HL-60/S4 treated with retinoic acid at 250 ng/mL for 4 days and 3 days (cell line): ENCODE results near the gene KRTAP10-3.
"Not testable (repeated sequence)": the region's sequence is repeated elsewhere in the genome, so short reads cannot be mapped to it uniquely, and the experiment has no call there.

ENCODE experiments used
- in situ Hi-C: fragments of 300-500 bp; cut with MboI; formaldehyde crosslinking; loops from 2 replicates; pipeline ENCODE4 v1.7.0; 2022; ENCODE audit warnings: low sequenced_read_pairs

KRTAP10-3 gene

DNA sequence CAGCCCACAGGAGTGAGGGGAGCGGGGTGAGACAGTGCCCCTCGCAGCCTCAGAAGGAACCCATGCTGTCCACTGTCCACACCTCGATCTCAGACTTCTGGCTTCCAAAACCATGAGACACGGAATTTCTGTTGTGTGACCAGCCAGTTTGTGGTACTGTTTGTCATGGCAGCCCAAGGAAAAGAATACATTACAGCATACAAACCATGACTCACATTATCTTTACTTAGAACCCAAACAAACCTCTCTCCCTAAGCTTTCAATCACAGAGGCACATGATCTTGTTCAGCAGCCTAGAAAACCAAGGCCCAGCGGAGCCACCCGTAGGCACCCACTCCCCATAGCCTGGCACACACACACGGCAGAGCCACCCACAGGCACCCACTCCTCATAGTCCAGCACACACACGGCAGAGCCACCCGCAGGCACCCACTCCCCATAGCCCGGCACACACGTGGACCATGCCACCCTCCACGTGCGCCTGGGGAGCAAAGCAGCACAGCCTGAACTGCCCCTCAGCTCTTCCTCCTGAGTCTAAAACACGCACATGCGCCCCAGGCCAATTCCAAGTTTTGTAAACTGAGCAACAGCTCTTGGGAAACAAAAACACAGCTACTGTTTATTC is 14.5 kb upstream of the KRTAP10-3 start:
- in situ Hi-C loops, result no loop called here

DNA sequence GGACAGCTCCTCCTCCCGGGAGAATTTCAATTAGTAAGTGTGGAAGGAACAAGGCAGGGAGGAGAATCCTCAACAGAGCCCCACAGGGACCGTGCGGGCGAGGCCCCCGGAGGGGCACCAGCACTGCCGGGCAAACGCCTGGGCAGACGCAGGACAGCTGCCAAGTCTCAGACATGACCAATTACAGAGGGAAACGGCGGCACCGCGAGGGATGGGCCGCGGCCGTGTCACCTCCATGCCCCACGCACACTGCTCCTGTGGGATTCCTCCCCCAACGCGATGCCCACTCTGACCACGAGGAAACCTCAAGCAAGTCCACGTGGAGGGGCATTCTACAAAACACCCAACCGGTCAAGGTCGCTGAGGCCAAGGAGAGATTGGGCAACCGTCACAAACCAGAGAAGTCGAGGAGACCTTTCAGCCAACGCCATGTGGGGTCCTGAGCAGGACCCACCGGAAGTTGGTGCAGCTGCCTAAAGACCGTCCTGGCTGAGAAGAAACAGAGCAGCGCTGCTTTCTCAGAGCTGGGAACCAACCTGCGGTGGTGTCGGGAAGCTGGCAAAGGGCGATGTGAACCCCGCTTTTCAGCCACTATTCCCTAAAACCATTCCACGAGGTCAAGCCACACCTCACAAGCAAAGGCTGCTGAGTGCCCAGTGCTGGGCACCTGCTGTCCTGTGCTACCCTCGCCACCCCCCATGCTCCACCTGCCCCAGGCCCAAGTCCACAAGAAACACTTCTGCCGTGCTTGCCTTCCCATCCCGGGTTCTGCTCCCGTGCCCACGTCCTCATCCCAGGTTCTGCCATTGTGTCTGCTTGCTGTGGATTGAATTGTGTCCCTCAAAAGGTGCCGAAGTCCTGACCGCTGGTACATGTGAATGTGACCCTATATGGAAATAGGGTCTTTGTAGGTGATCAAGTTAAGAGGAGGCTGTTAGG is 13.5 kb upstream of the KRTAP10-3 start:
- in situ Hi-C loops, result no loop called here

DNA sequence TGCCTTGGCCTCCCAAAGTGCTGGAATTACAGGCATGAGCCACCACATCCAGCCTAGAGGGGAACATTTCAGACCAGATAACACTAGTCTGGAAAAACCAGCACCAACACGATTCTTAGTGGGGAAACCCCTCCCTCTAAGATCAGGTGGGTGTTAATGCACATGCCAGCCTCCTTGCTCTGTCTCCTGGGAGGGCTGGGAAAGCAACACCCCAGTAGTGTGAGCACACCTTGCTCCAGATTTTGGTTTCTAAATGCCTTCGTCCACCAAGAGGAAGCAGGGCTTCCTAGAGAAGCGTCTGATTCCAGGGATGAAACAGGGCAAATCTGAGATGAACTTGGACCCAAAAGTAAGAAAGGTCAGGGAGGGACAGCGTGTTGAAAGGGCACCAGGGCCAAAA is 12.7 kb upstream of the KRTAP10-3 start:
- in situ Hi-C loops, result no loop called here

DNA sequence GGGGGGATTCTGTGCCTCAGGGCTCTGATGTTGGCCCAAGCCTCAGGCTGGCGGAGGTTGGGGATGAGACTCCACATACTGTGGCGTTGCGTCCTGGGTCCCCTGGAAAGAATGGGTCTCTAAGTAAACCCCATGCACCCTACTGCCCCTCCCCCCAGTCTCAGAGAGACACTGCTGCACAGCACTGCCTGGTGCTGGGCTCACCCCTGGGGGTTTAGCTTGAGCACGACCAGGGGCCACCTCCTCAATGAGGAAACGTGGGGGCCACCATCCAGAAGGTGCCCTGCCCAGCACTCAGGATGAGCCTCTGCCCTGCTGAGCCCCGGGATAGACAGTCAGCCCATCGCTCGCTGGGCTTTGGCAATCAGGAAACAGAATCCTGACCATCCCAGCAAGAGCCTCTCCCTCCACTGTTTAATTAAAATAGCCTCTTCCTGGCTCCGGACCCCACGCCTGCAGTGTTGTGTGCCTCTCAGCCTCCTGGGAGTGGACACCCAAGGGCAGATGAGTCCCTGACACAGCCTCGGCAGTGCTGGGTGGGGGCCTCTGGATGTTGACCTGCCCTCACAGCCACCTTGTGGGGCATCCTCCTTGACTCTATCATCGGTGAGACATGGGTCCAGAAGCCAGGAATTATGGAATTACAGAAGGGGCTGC is 11.4 kb upstream of the KRTAP10-3 start:
- in situ Hi-C loops, result no loop called here

DNA sequence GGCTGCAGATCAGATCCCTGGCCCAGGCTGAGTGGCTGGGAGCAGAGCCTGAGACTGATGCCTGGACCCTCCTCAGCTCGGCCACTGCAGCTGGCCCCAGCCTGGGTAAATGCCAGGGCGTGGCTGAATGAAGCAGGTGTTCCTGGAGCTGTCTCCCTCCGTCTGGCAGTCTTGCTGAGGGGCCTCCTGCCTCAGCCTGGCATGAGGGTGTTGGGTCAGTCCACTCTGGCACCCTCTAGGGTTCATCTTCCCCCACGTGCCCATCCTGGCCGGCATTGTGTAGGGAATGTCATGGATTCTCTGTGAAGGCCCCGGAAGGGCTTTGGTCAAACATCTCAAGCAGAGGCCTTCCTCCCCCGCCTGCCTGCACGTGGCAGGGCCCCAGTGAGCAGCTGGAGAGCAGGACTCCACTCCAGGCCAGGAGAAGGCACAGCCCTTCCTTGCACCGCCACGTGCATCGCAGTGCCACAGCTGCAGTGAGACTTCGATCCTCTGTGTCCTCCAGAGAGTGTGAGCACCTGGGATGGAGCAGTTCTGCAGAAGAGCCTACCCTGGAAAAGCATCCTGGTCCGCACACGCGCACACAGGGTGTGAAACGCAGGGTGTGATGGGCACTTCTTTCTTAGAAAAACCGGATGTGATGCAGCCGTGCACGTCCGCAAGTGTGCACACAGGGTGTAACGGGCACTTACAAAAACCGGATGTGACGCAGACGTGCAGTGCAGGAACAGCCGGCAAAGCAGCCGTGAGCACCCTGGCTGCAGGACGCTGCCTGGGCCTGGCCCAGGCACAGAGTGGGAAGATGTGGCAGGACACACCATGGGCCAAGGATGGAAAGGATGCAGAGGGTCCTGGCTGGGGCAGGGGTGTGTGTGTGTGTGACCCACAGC is 10.3 kb upstream of the KRTAP10-3 start:
- in situ Hi-C loops, result no loop called here

DNA sequence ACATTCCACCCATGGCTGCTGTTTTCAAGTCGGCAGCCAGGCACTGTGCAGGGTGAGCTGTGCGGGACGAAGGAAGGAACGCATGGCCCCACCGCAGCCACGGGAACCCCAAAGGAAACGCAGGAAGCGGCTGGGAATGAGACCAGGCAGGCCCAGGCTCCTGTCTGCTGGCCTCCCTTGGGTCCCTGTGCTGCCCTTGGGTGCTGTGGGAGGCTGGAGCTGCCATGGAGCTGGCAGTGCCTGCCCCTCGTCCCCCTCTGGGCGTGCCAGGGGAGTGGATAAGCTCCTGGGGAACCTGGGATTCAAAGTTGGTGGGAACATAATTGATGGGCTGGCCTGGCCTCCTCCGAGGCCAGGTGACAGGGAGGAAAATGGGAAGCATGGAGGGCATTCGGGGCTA is 9.7 kb upstream of the KRTAP10-3 start:
- in situ Hi-C loops, result no loop called here

DNA sequence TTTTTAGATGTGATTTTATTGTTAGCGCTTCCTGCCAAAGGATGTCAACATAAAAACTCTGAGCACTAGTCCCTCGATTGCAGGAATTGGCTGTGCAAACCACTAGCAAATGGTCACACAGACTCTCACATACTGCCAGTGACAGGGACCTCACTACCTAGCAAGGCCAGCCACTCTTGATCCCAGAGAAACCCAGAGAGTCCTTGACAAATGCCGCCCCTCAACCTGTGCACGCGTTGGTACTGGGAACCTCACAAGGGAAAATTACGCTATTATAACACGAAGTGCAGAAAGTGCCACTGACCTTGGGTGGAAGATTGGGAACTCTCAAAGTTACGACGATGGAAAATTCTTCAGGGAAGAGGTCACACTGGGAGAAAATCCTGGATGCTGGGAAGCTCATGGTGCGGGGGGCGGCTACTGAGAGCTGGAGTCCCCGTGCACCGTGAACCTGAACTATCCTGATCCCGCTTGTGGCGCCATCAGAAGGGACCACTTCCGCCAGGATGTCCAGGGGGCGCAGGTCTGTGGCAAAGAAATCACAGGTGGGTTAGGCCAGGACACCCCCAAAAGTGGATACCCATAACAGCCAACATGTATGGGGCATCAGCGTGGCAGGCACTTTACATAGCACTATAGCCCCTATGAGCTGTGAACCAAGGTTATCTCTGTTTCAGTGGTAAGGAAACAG is 9.0 kb upstream of the KRTAP10-3 start:
- in situ Hi-C loops, result no loop called here

DNA sequence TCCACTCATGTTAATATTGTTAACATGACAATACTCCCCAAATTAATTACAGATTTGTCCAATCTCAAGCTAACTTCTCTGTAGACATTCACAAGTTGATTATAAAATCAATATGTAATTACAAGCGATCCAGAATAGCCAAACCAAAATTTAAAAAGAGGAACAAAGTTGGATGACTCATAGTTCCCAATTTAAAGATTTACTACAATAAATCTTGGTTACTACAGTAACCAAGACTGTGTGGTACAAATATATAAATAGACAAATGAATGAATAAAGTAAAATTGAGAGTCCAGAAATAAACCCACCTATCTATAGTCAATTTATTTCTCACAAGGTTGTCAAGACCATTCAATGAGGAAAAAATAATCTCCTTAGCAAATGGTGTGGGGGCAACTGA is 7.8 kb upstream of the KRTAP10-3 start:
- in situ Hi-C loops, result no loop called here

DNA sequence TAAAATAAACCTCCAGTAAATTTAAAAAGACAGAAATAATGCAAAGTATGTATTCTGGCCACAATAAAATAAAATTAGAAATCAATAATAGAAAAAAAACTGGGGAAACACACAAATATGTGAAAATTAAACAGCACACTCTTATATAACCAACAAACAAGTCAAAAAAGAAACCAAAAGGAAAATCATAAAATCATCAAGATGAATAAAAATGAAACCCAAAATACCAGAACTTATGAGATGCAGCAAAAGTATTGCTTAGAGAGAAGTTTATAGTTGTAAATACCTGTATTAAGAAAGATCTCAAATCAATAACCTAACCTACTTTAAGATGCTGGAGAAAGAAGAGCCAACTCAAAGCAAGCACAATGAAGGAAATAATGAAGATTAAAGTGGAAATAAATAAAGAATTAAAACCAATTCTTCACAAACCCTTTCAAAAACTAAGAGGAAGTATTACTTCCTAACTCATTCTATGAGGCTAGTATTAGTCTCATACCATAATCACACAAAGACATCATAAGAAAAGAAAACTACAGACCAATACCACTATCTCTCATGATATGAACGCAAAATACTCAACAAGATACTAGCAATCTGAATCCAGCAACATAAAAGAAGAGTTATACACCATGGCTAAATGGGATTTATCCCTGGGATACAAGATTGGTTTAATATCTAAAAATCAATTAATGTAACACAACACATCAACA is 6.4 kb upstream of the KRTAP10-3 start:
- in situ Hi-C loops, result no loop called here

DNA sequence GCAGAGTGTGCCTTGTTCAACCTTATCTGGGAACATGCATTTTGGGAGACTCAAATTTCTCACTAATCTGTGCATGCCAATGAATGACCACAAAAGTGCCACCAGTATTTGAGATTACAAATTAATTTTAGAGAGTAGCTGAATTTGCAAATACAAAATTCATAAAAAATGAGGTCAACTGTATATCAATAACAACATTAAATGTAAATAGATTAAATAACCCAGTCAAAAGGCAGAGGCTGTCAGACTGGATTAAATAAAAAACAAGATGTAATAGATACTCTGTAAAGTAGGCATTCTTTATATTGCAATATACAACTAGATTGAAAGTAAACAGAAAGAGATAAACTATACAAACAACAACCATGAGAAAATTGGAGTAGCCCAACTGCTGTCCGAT is 5.5 kb upstream of the KRTAP10-3 start:
- in situ Hi-C loops, result no loop called here

DNA sequence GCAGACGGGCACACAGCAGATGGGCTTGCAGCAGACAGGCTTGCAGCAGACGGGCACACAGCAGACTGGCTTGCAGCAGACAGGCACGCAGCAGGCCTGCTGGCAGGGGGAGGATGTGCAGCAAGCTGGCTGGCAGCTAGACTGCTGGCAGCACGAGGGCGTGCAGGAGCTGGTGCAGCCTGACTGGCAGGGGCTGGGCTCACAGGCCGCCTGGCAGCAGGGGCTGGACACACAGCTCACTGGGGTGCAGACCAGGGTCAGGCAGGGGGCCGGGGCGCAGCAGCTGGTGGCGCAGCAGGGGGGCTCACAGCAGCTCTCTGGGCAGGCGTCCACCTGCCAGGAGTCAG is 293 bp downstream of the KRTAP10-3 start:
- in situ Hi-C loops, result not testable (repeated sequence)

DNA sequence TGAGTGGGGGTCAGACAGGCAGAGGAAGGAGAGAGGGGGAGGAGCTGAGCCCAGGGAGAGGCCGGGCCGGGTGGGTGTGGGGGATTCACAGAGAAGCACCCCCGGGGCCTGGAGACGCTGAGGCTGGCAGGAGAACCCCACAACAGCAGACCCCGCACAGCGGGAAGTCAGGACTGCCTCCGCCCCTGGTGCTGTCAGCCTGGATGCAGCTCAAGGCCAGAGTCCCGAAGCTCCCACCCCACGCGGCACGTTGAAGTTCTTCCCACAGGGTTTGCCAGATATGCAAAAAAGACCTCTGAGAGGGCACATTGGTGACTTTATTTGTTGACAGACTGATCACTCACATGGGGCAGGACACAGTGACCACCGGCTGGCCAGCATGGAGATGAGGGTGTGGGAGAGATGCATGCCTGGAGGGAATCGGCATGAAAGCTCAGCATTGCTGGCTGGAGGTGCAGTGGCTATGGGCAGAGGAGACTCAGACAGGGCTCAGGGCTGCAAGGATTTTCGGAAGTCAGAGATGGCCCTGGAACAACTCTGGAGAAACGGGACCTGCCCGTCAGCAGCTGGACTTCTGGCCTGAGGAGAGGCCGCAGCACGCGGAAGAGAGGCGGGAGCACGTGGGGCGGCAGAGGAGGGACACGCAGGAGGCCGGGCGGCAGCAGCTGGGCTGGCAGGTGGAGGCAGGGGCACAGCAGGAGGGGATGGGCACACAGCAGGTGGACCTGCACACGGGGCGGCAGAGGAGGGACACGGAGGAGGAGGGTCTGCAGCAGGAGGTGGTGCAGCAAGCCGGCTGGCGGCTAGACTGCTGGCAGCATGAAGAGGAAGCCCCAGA is 885 bp downstream of the KRTAP10-3 start:
- in situ Hi-C loops, result no loop called here

DNA sequence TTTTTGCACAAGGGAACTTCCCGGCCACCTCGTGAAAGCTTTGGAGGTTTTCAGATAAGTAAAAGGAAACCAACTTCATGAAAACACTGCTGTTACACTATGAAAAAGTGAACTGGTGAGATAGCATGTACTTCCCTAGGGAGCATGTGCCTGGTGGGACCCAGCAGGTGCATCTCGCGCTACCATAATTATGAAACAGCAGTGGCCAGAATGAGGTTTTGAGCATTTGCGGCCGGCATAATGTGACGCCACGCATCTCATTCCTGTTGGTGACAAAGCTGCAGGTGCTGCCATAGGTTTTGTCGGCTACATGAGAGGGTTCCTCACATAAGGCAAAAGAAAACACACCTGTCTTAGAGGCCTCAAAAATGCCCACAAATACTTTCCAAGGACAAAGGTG is 1.7 kb downstream of the KRTAP10-3 start:
- in situ Hi-C loops, result no loop called here

DNA sequence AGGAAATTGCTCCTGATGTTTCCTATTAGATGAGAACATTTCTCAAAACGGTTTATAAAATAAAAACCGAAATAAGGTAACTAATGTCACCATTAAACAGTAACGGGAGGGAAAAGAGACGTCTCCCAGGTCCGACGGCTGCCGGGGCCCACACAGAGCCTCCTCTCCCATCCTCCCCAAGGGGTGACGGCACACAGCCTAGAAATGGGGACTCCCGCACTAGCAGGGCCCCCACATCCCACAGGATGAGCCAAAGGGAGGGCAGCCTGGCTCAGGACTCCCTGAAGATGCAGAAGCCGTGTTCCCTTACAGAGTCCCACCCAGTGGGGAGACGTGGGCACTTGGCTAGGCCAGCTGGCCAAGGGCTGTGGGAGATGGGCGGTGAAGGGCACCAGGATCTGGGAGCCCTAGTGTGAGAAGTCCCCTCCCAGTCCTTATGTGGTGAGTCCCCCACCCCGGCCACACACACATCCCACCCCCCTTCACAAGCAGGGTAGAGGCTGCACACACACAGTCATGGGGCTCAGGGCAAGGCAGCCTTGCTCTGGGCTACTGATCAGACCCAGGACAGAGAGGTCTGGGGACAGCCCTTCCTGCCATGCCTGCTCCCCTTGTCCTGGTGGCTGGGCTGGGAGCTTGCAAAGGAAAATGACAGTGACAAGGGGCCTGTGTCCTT is 3.3 kb downstream of the KRTAP10-3 start:
- in situ Hi-C loops, result no loop called here

DNA sequence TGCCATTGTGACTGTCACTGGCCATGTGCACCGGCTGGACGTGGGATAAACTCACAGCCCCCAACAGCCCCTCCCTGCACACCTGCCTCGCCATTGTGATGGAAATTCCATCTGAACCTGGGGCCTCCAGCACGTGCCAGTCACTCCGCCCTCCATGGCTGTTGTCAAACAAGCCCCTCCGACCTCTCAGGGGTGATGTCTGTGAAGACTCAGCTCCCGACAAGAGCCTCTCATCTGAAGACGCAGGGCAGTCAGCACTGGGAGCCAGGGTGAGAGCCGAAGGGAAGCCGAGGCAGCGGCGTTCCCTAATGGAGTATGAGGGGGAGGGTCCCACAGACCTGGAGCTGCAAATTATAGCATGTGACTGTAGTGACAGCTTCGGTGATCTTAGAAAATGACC is 5.9 kb downstream of the KRTAP10-3 start:
- in situ Hi-C loops, result no loop called here

DNA sequence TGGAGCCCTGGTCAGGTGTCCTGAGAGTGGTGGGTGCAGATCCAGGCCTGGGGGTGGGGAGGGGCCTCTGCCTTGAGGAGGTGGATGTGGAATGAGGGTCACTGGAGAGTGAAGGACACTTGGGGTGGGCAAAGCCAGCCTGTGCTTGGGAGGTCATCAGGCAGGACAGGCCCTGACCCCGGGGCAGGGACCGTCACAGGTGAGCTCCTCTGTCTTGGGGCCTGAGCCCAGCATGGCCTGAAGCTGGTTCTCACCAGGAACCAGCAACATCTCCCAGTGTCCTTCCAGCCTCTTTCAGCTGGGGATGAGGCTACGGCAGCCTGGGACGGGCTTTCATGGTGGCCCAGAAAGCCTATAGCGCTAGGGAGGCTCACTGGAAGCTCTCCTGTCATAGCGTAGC is 6.5 kb downstream of the KRTAP10-3 start:
- in situ Hi-C loops, result no loop called here

DNA sequence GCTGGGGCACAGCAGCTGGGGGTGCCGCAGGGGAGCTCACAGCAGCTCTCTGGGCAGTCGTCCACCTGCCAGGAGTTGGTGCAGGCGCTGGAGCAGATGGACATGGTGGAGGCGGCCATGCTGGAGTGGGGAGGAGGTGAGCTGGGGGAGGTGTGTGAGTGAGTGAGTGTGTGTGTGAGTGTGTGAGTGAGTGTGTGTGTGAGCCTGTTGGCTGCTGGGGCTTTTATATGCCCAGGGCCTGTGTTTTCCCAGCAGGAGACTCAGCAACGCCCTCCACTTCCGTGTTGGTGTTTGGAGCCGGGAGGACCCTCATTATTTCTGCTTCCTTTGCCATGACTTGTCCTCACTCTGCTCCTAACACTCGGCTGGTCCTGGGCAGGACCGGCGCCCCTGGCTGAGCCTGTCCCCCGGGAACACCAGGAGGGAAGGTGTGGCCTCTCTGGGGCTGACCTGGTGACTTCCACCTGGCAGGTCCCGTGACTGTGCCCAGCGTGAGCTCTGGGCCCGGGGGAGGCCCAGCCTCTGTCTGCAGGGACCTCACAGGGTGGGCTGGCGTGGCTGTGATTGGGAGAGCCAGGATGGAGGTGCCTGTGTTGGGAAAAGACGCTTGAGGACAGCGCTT is 7.1 kb downstream of the KRTAP10-3 start, which contains the start of gene KRTAP10-2:
KRTAP10-2 (minus strand) TSS at position 166 of the 622 bp plus-strand sequence; CDS start at position 119, 47 bp downstream.
- in situ Hi-C loops, result no loop called here

DNA sequence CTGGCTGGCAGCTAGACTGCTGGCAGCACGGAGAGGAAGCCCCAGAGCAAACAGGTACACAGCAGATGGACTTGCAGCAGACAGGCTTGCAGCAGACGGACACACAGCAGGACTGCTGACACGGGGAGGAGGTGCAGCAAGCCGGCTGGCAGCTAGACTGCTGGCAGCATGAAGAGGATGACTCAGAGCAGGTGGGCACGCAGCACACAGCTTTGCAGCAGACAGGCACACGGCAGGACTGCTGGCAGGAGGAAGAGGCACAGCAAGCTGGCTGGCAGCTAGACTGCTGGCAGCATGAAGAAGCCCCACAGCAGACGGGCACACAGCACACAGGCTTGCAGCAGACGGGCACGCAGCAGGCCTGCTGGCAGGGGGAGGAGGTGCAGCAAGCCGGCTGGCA is 7.8 kb downstream of the KRTAP10-3 start:
- in situ Hi-C loops, result no loop called here
